A549 (cell line): ENCODE measurements around the gene LRRC41.

Experiments
- CEBPB ChIP-seq, 2 experiments: fragments of >200 bp in 1 of 2; sonication (Bioruptor Twin) in 1 of 2; formaldehyde crosslinking in 1 of 2; IDR thresholded peaks; 2 replicates each; pipeline ENCODE4 v1.6.1; 2012 to 2016
- CTCF ChIP-seq: fragments of >200 bp; sonication (Bioruptor Twin); formaldehyde crosslinking; IDR thresholded peaks from 3 replicates; pipeline ENCODE4 v1.5.1; 2016
- POLR2A ChIP-seq: IDR thresholded peaks from 2 replicates; pipeline ENCODE4 v1.6.1; 2012; ENCODE audit warnings: mild to moderate bottlenecking, low read length
- RAD21 ChIP-seq, 2 experiments: fragments of >200 bp in 1 of 2; sonication (Bioruptor Twin) in 1 of 2; formaldehyde crosslinking in 1 of 2; IDR thresholded peaks in 1 of 2; conservative IDR thresholded peaks in 1 of 2; 2 replicates in 1 of 2; 3 replicates in 1 of 2; pipeline ENCODE4 v1.6.1; 2012 to 2018; ENCODE audit warnings: inconsistent platforms in 1 of 2
- TFCP2L1 ChIP-seq: fragments of 250-450 bp; sonication (Bioruptor Pico); IDR thresholded peaks from 2 replicates; pipeline ENCODE4 v1.5.0; 2021; ENCODE audit warnings: mild to moderate bottlenecking

GRCh38 chr1:46343705-46344104 is 40.3 kb upstream of the LRRC41 start:
- TF ChIP-seq CEBPB (IDR thresholded peaks at IDR 0.05), result no peak
- TF ChIP-seq RAD21 (conservative IDR thresholded peaks at IDR 0.05 in 1 of 2, IDR thresholded peaks at IDR 0.05 in 1 of 2), result no peak
- TF ChIP-seq CTCF, result no peak
- no peak for TF ChIP-seq TFCP2L1
- TF ChIP-seq POLR2A, result no peak
